Loucy (cell line): ENCODE measurements around the gene VAV3.

Experiments
- H2AFZ ChIP-seq: fragments of 200-600 bp; sonication (generic); 2 replicates; pipeline ENCODE4 v1.6.0; 2016; ENCODE audit warnings: antibody characterized with exemption, mild to moderate bottlenecking, low read length, moderate library complexity
- H3F3A ChIP-seq: fragments of 200-600 bp; 2 replicates; pipeline ENCODE4 v1.6.0; 2016; ENCODE audit warnings: antibody characterized with exemption, low read depth, mild to moderate bottlenecking
- H3K27me3 ChIP-seq: fragments of 200-600 bp; sonication (generic); 2 replicates; pipeline ENCODE4 v1.6.1; 2014; ENCODE audit warnings: low read length, mild to moderate bottlenecking; ENCODE audit not compliant: insufficient read depth, poor library complexity, severe bottlenecking
- H3K36me3 ChIP-seq: fragments of 200-600 bp; sonication (generic); 2 replicates; pipeline ENCODE4 v1.6.1; 2016; ENCODE audit warnings: low read length; ENCODE audit not compliant: insufficient read depth
- H3K4me1 ChIP-seq: fragments of 200-600 bp; sonication (generic); 2 replicates; pipeline ENCODE4 v1.5.1; 2014; ENCODE audit warnings: low read length, mild to moderate bottlenecking; ENCODE audit not compliant: insufficient read depth, poor library complexity, severe bottlenecking
- H3K4me2 ChIP-seq: fragments of 200-600 bp; sonication (generic); 2 replicates; pipeline ENCODE4 v1.6.0; 2014; ENCODE audit warnings: antibody characterized with exemption, low read length, low read depth, mild to moderate bottlenecking; ENCODE audit not compliant: poor library complexity, severe bottlenecking
- H3K4me3 ChIP-seq: fragments of 200-600 bp; sonication (generic); 2 replicates; pipeline ENCODE4 v1.5.1; 2014; ENCODE audit warnings: low read length, mild to moderate bottlenecking, mixed read lengths; ENCODE audit not compliant: poor library complexity, severe bottlenecking
- H3K79me2 ChIP-seq: fragments of 200-600 bp; sonication (generic); 2 replicates; pipeline ENCODE4 v1.6.1; 2014; ENCODE audit warnings: low read length; ENCODE audit not compliant: insufficient read depth
- H3K9ac ChIP-seq: fragments of 200-600 bp; sonication (generic); 2 replicates; pipeline ENCODE4 v1.6.0; 2014; ENCODE audit warnings: mild to moderate bottlenecking, low read depth, low read length, moderate library complexity; ENCODE audit not compliant: poor library complexity, severe bottlenecking
- H3K9me2 ChIP-seq: fragments of 200-600 bp; sonication (generic); replicated peaks from 2 replicates; pipeline ENCODE4 v1.6.1; 2016; ENCODE audit warnings: low read depth, low read length, mixed read lengths
- H3K9me3 ChIP-seq: fragments of 200-600 bp; sonication (generic); 2 replicates; pipeline ENCODE4 v1.6.1; 2014; ENCODE audit warnings: mild to moderate bottlenecking, antibody characterized with exemption, low read length, low read depth; ENCODE audit not compliant: insufficient read depth
- H4K20me1 ChIP-seq: fragments of 200-600 bp; sonication (generic); 2 replicates; pipeline ENCODE4 v1.6.0; 2014; ENCODE audit warnings: antibody characterized with exemption, low read length, mild to moderate bottlenecking; ENCODE audit not compliant: insufficient read depth, poor library complexity, severe bottlenecking
- EZH2phosphoT487 ChIP-seq: fragments of 200-600 bp; IDR thresholded peaks from 2 replicates; pipeline ENCODE4 v1.6.1; 2018; ENCODE audit warnings: antibody characterized with exemption, mild to moderate bottlenecking, moderate library complexity, borderline replicate concordance
- TF ChIP-seq, protein P1 (sequence below): fragments of 200-600 bp; sonication (generic); conservative IDR thresholded peaks from 2 replicates; pipeline ENCODE4 v1.5.1; 2014; ENCODE audit warnings: mild to moderate bottlenecking, antibody characterized with exemption, low read length

VAV3 gene

DNA sequence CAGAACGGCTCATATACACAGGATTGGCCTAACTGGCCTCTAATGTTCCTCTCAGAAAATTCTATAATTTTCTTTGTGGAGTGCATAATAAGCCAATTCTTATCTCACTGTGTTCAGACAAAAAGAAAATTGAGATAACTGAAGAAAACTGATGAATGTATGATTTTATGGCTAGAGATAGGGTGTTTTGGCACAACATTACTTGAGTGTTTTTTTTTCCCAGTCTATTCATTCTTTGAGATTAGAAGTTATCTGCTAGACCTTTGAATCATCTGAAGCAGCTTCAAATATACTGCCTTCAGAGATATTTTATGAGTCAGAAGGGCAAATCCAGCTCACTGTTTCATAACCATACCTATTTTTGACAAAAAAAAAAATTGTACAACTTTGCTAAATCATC lies 85.6 kb downstream of the VAV3 start:
- H3K79me2 ChIP-seq: peaks cover 99% of the 10 kb centered on the region
- no peaks in the 10 kb centered on the region for H3K27me3 ChIP-seq
- no peaks in the 10 kb centered on the region for H3K9me2 ChIP-seq
- no peak overlapping the region for H3K4me2 ChIP-seq
- H3K36me3 ChIP-seq: peaks cover 7% of the 10 kb centered on the region; the same call in 1 of the 2 replicates
- H3K9me3 ChIP-seq: no peaks in the 10 kb centered on the region
- TF ChIP-seq EZH2phosphoT487: no peak
- TF ChIP-seq, protein P1, sequence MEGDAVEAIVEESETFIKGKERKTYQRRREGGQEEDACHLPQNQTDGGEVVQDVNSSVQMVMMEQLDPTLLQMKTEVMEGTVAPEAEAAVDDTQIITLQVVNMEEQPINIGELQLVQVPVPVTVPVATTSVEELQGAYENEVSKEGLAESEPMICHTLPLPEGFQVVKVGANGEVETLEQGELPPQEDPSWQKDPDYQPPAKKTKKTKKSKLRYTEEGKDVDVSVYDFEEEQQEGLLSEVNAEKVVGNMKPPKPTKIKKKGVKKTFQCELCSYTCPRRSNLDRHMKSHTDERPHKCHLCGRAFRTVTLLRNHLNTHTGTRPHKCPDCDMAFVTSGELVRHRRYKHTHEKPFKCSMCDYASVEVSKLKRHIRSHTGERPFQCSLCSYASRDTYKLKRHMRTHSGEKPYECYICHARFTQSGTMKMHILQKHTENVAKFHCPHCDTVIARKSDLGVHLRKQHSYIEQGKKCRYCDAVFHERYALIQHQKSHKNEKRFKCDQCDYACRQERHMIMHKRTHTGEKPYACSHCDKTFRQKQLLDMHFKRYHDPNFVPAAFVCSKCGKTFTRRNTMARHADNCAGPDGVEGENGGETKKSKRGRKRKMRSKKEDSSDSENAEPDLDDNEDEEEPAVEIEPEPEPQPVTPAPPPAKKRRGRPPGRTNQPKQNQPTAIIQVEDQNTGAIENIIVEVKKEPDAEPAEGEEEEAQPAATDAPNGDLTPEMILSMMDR: no peak
- no peak overlapping the region for H2AFZ ChIP-seq
- peaks cover 64% of the 10 kb centered on the region for H3K4me1 ChIP-seq
- no peaks in the 10 kb centered on the region for H3F3A ChIP-seq
- no peak overlapping the region for H3K9ac ChIP-seq
- H3K4me3 ChIP-seq: no peak overlapping the region
- peaks cover 71% of the 10 kb centered on the region for H4K20me1 ChIP-seq

DNA sequence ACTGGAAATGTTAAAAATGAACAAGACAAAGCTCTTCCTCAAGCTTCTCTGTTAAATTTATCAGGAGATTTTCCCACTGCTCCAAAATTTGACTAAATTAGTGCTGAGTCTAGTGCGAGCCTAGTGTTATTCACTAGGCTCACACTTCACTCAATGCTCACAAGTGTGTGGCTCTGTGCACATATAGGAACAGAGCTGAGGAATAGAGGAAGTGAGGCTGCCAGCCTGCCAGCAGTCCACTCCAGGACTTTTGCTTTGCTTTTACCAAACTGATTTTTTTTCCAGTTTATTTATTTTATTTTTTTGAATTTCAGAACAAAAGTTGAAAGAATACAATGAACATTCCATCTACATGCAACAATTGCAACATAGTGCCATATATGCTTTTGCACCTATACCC lies 87.2 kb downstream of the VAV3 start:
- peaks cover 20% of the 10 kb centered on the region; the same call in 1 of the 2 replicates for H3K36me3 ChIP-seq
- no peak overlapping the region for H2AFZ ChIP-seq
- H3F3A ChIP-seq: no peaks in the 10 kb centered on the region
- peaks cover 60% of the 10 kb centered on the region for H4K20me1 ChIP-seq
- peak overlapping the region; percentile 62 for H3K4me2 ChIP-seq
- peaks cover 100% of the 10 kb centered on the region for H3K79me2 ChIP-seq
- H3K9me3 ChIP-seq: no peaks in the 10 kb centered on the region
- H3K4me1 ChIP-seq: peaks cover 65% of the 10 kb centered on the region
- no peak for TF ChIP-seq EZH2phosphoT487
- TF ChIP-seq, protein P1: no peak
- no peak overlapping the region for H3K9ac ChIP-seq
- H3K4me3 ChIP-seq: no peak overlapping the region
- no peaks in the 10 kb centered on the region for H3K9me2 ChIP-seq
- no peaks in the 10 kb centered on the region for H3K27me3 ChIP-seq

DNA sequence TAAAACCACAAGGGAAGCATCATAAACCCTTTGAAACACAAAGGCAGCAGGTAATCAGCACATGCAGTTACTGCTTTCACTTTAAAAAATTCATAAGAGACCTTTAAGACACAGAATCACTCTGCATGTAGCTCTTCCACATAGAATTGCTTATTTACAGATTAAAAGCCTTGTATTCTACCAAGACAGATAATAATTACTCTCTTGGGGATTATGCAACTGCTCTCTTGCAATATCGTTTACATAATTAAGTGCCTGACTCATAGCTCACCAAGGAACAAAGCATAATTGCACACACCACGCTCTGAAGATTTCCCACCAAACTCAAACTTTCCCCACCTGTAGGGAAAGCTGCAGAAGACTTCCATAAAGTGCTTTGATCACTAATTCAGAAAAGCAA lies 87.9 kb downstream of the VAV3 start:
- Histone ChIP-seq H4K20me1 (peaks cover 54% of the 10 kb centered on the region), H3K36me3 (peaks cover 20% of the 10 kb centered on the region; the same call in 1 of the 2 replicates), H3K79me2 (peaks cover 100% of the 10 kb centered on the region), H3K4me1 (peaks cover 58% of the 10 kb centered on the region), H3K27me3 (no peaks in the 10 kb centered on the region), H3K4me2 (peak overlapping the region; percentile 62), H3K9me3 (no peaks in the 10 kb centered on the region), H2AFZ (no peak overlapping the region), H3K4me3 (peak overlapping the region; percentile 48), H3F3A (no peaks in the 10 kb centered on the region), H3K9ac (no peak overlapping the region), H3K9me2 (no peaks in the 10 kb centered on the region)
- TF ChIP-seq, protein P1: no peak
- TF ChIP-seq EZH2phosphoT487: no peak
